Superior temporal gyrus (tissue), 1 donor: Measurements from ENCODE around the gene OR51I1.

ENCODE experiments used
- DNase-seq: peaks from one replicate; pipeline ENCODE4 v3.0.0-alpha.2; 2016; ENCODE audit errors: extremely low spot score

OR51I1 gene, protein sequence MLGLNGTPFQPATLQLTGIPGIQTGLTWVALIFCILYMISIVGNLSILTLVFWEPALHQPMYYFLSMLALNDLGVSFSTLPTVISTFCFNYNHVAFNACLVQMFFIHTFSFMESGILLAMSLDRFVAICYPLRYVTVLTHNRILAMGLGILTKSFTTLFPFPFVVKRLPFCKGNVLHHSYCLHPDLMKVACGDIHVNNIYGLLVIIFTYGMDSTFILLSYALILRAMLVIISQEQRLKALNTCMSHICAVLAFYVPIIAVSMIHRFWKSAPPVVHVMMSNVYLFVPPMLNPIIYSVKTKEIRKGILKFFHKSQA

DNA sequence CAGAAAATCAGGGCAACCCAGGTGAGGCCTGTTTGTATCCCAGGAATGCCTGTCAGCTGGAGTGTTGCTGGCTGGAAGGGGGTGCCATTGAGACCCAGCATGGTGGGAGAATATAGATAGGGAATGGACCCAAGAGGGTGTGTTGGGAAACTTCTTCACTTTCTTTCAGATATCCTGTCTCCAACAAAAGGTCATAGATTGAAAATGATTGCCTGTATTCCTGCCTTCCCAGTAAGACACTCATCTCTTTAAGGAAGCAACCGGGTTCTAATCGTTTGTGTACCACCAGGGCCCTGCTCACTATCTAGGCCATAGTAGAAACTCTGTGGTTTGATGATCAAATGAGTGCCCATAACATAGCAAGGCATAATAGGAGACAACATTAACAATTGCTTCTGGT is at the start of gene OR51I1:
OR51I1 (minus strand) TSS at position 101 of the 400 bp plus-strand sequence; CDS start at position 101, 0 bp downstream.
- DNase-seq: no peak

DNA sequence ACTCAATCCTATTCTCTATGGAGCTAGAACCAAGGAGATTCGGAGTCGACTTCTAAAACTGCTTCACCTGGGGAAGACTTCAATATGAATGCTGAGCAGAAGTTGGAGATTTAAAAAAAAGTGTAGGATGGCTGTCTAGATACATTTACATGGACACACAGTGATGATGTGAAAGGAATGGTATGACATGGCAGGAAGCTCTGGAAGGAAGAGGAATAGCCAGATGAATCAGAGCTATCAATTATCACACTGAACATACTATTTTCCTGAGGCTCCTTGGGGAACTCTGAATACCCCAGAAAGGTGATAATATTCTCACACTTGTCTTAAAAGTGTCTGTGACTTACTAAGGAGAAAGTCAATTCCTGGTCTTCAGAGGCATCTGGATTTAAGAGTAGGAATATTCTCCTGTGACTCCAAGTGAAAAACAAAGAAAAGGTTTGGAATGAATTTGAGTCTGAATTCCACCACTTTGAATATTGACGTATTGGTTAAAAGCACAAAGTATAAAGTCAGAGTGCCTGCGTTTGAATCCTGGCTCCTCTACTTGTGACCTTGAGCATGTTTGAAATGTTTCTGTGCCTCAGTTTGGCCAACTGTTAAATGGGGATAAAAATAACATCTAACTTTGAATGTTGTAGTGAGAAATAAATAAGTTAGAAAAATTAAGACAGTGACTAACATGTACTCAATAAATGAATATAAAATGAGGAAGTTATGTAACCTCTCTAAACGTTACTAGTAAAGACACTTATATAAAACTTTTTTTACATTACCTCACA is 48.5 kb upstream of the OR51I1 start:
- no peak for DNase-seq

DNA sequence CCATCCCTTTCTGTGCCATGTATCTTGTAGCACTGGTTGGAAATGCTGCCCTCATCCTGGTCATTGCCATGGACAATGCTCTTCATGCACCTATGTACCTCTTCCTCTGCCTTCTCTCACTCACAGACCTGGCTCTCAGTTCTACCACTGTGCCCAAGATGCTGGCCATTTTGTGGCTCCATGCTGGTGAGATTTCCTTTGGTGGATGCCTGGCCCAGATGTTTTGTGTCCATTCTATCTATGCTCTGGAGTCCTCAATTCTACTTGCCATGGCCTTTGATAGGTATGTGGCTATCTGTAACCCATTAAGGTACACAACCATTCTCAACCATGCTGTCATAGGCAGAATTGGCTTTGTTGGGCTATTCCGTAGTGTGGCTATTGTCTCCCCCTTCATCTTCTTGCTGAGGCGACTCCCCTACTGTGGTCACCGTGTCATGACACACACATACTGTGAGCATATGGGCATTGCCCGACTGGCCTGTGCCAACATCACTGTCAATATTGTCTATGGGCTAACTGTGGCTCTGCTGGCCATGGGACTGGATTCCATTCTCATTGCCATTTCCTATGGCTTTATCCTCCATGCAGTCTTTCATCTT is 47.6 kb upstream of the OR51I1 start:
- DNase-seq: no peak

DNA sequence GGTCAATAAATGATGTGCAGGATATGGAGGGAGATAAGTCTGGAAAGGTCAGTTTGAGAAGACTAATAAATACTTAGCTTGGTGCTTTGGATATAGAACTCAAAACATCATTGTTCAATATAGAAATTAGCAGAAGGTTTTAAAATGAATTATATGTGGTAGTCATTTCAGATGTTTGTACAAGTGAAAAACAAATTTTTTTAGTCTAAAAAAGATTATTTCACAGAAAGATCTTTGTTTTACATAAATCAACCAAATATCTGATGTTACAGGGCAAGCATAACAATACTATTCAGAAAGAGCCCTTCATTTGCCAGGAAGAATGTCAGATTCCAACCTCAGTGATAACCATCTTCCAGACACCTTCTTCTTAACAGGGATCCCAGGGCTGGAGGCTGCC is 47.1 kb upstream of the OR51I1 start, which contains the start of gene OR52D1:
OR52D1 (plus strand) TSS at position 301 of the 400 bp plus-strand sequence; CDS start at position 323, 22 bp downstream.
- DNase-seq: no peak

DNA sequence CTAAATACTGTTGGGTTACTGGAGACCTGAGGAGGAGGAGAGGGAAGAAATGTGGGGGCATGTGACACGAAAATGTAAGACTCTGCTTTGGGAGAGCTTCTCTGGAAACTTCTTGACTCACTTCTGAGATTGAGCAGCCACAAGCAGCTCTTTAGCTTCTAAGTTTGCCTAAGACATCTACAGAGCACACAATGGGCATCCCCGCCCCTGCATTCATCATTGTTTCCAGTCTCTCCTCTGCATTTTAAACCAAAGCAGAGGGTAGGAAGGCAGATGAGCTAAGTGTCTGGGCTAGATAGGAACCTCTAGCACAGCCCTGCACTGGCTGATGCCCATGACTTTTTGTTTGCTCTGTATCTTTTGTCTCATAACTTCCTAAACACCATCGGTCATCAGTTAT is 45.1 kb upstream of the OR51I1 start:
- no peak for DNase-seq

DNA sequence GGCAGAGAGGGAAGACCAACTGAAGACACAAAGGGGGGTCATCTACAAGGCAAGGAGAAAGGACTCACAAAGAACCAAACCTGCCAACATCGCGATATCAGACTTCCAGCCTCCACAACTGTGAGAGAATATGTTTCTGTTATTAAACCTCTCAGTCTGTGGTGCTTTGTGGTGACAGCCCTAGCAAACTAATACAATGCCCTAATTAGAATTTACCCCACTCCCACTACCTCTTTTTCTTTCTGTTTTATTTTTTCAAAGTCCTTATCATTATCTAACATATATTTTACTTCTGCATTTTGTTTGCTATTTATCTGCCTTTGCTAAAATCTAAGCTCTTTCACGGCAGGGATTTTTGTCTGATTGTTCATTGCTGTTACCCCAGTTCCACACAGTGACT is 44.7 kb upstream of the OR51I1 start:
- DNase-seq: no peak

DNA sequence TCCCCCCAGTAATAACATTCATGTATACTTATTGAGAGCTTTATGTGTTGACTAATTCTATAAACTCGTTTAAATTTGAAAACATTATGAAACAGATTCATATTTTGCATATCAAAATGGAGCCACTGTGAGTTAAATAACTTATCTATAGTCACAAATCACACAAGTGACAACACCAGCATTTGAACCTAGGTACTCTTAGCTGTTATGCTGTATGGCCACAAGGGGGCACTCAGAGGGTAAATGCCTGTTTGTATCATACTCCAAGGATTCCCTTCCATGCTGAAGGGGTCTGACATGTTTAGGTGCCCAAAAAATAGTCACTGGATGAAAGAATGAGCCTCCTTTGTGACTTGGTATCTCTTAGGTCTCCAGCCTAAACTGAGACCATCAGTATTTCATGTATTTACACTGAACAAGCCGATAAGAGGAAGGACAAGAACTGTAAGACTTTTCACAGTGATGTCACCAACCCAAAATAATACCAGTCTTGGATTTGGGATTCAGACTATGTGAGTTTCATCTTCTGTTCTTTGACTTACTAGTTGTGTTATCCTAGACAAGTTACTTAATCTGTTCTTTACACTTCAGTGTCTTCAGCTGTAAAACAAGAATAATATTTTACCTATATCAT is 35.0 kb upstream of the OR51I1 start:
- peak; percentile 58 for DNase-seq

DNA sequence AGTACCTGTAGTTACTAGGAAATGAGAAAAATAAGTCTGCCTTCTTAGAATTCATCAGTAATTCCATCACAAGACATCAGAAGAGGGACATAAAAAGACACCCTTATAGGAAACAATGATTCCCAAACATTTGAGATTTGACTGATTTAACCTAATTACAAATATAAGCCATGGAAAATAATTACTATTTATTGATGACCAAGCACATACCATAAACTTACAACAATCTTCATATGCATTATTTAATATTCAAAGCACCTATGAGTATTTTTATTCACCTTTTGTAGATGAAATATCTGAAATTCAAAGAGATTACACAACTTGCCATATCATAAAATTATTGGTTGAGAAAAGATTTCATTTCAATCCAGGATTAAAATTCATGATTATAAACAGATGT is 32.6 kb upstream of the OR51I1 start:
- no peak for DNase-seq

DNA sequence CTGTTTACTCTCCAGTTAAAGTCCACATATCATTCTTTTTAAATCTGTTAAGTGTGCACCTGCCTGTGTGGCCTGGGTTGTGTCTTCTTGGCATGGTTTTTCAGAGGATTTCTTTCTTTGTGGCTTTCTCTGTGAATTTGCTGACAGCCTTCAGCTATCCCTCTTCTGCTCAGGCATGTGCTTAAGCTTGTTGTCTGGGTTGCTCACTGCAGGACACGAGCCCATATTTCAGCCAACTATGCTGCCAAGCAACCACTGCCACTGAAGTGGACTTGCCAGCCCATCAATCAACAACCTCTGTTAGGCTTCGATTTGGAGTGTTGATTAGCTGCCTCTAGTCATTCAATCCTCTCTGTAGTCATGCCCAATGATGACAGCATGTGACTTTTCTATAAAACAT is 26.2 kb upstream of the OR51I1 start:
- DNase-seq: no peak

DNA sequence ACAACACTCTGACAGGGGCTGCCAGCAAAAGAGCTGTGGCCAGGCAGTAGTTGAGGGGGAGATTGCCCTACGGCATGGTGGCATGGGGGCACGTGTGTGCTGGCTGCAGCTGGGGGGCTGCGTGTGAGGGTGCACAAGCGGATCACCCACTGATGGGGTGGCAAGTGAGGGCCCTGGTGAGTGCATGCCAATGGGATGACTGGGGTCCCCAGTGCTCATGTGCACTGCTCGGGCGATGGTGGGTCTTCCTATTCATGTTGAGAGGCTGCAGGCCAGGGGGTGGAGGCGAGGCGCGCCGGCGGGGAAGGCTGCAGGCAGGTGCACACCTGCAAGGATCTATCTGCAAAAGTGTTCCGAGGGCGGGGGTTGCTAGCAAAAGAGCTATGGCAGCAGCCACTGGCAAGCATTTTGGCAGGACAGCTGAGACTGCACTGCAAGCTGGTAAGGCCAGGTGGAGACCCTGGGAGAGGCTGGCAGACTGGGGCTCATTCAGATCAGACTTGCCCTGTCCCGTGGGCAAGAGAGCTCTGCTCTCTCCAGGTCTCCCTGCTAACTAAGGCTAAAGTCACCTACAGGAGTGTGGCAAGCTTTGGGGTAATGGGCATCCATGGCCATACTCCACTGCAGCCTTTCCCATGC is 19.8 kb upstream of the OR51I1 start:
- DNase-seq: no peak

DNA sequence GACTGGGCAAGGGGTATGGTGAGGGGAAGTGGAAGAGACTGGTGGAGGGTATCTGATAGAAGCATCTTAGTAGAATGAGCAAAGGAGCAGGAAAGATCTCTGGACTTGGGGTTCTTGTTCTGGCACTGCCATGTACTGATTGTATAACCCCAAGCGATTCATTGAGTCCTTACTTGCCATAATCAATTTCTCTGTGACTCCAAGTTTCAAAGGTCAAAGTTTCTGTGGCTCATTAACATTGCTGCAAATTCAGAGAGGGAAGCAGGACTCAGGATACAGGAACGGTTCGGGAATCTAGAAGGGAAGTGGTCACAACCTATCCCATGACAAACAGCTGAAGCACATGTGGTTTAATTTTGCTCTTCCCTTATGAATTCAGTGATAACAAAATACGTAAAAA is 8.1 kb upstream of the OR51I1 start:
- no peak for DNase-seq

DNA sequence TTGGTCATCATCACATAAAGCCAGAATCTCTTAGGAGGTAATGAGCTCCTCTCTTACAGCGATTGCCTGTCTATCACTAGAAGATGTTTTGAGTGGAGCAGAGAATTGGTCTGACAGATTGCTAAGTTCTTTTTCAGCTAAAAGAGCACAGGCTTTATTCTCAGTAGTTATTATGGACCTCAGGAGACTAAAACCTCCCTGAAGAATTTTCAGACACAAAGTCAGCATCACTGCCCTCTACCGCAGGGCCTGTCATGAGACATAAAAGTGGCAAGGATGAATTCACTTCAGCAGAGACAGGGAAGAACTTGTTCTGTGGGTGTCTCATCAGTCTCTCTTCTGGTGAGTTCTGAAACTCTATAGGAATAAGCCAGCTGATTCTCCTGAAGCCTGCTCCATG is 7.7 kb upstream of the OR51I1 start, which contains the start of gene OR51I2:
OR51I2 (plus strand) TSS at position 301 of the 400 bp plus-strand sequence. CDS start 4,166 bp downstream, outside the sequence.
- DNase-seq: no peak

DNA sequence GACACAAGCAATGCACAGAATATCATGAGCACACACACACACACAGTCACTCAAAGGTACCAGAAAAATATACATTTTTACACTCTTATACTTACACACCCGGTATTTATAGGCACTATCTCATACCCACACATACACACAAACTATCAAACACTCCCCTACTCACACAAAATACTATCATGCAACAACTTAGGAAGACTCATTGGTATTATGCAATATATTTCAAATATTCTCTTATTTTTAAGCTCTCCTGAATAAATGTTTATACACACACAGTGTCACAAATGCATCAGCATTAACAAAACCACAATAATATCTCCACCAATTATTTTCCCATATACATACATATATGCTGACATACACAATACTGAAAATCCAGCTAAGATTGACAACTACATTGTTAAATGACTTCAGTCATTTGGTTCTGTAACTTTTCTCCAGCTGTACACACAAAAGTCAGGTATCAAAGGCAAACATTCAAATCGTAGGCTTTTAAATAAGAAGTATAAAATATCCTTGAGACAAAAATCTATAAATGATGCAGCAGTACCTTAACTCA is 2.6 kb upstream of the OR51I1 start:
- DNase-seq: no peak

DNA sequence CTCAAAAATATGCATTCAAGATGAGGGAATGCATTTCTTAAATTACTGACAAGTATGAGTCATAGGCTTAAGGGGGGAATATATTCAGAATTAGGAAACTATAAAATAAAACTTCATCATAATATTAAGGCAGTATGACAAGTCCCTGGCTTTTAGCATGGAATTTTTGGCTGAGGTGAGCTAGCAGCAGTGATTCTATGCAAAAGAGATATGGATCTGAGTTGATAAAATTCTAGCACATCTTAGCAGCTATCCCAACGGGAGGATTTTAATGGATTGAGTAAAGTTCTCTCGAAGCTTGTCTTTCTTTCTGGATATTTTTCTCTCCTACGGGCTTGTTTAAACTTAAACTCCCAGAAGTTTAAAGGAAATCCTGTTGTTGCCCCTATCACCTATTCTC is 18.2 kb downstream of the OR51I1 start:
- no peak for DNase-seq

DNA sequence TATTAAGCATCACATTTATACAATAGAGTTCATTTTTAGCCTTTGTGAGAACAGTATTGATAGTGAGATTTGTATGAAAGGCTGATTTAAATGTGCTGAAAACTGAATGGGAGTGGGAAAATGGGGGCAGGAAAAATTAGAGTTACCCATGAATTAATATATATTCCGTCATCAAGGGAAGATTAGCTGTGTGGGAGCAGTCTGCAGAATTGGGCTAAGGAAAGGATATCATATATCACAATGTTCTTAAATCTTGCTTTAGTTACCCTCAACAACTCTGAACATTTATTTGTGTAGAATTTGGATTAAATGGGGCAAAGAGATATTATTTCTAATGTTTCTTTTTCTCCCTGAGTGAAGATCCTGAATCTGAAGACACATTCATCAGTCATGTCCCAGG is 19.5 kb downstream of the OR51I1 start, which contains the start of gene OR51Q1:
OR51Q1 (plus strand) TSS at position 301 of the 400 bp plus-strand sequence; CDS start at position 391, 90 bp downstream.
- DNase-seq: no peak

DNA sequence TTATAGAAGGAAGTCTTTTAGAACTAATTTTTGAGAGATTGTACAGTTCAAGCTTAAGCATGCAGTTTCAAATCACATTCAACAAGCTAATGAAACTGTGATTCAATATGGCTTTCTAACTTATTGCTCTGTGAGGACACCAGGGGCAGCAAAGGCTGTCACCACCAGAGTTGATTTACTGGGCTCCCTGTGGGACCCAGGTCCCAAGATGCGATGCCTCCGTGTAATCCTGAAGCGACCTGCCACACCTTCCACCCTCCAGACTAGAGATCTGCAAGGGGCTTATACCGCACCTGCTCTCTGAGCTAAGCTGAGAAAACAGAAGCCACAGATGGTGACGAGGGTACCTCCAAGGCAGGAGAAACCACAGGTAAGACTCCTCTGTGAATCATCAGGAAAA is 20.3 kb downstream of the OR51I1 start:
- DNase-seq: no peak

DNA sequence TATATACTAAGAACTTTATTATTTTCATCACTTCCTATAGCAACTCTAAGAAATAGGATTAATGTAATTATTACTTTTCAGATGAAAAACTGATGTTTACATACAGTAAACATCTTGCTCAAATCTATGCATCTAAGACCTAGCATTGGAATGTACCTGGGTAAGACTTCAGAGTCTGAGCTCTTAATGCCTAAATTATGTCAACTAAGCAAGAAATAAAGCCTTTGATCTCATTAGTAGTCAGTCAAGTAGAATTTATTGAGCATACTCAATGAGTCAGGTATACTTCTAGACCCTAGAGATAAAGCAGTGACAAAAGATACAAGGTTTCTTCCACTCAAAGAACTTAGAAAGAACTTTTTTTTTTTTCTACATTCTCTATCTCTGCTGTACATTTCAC is 36.1 kb downstream of the OR51I1 start:
- DNase-seq: no peak

DNA sequence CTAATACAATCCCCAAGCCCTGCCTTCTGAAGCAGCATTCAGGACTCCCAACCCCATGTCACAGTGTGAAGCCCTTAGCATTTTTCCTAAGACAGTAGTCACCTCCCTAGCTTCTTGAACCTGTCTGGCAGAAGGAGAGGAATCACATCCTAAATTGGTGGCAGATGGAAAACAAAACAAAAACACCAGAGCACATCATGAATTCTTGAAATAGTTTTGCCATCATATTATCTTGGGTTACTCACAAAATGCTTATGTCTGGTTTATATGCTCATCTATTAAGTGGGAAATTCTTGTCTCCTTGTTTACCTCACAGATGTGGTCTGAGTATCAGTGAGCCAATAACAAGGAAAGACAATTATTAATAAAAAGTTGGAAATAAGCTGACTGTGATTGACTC is 42.4 kb downstream of the OR51I1 start:
- DNase-seq: no peak

DNA sequence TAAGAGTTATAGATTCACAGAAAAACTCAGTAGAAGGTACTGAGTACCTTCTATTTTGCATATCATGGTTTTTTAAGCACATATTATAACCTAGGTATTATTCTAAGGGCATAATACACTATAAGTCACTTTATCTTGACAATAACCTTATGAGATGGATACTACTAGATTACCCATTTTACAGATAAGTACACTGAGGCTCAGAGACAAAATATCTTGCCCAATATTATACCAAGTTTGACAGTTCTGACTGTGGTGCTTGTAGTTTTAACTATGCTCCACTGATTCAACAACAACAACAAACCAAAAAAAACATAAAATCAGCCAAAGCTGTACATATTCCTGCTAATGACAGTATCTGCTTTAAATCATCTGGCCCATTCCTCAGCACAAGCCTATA is 47.2 kb downstream of the OR51I1 start:
- DNase-seq: no peak
